Kidney epithelial cell (primary cell): ENCODE measurements around the gene EMD. TPM values are rescaled to one million over a fixed set of nuclear protein-coding genes. Genes with fewer than 3 reads are reported as not detected.
"Not testable (repeated sequence)": the region's sequence is repeated elsewhere in the genome, so short reads cannot be mapped to it uniquely, and the experiment has no call there.

Source experiments
- DNase-seq: peaks from one replicate; pipeline ENCODE4 v3.0.0-alpha.2; 2010; ENCODE audit warnings: low read depth
- H3K27me3 ChIP-seq: 2 replicates; pipeline ENCODE4 v1.6.0; 2011; ENCODE audit warnings: low read length; ENCODE audit not compliant: control insufficient read depth, insufficient read depth
- H3K36me3 ChIP-seq: 2 replicates; pipeline ENCODE4 v1.5.1; 2011; ENCODE audit warnings: low read length; ENCODE audit not compliant: control insufficient read depth, insufficient read depth
- H3K4me3 ChIP-seq: 2 replicates; pipeline ENCODE4 v1.5.1; 2011; ENCODE audit warnings: low read depth, mild to moderate bottlenecking, control low read depth, low read length
- total RNA-seq: library from RNA; depleted of rRNA; stranded (reverse); fragments of >200 nt; gene quantifications from 2 replicates; pipeline ENCODE4 v1.2.3, GENCODE V29; 2015
- TF ChIP-seq, protein P1 (sequence below): IDR thresholded peaks from 2 replicates; pipeline ENCODE4 v1.5.1; 2011; ENCODE audit warnings: mild to moderate bottlenecking, moderate library complexity, low read length, control low read depth, inconsistent platforms; ENCODE audit not compliant: insufficient read depth, poor library complexity, severe bottlenecking

Gene EMD
- total RNA-seq, 1 donor from 2014 or later = 56.2 TPM

- Histone ChIP-seq H3K36me3 (no peaks in the 10 kb centered on the region), H3K27me3 (no peaks in the 10 kb centered on the region), H3K4me3 (no peak overlapping the region)
- no peak for DNase-seq
- TF ChIP-seq, protein P1, sequence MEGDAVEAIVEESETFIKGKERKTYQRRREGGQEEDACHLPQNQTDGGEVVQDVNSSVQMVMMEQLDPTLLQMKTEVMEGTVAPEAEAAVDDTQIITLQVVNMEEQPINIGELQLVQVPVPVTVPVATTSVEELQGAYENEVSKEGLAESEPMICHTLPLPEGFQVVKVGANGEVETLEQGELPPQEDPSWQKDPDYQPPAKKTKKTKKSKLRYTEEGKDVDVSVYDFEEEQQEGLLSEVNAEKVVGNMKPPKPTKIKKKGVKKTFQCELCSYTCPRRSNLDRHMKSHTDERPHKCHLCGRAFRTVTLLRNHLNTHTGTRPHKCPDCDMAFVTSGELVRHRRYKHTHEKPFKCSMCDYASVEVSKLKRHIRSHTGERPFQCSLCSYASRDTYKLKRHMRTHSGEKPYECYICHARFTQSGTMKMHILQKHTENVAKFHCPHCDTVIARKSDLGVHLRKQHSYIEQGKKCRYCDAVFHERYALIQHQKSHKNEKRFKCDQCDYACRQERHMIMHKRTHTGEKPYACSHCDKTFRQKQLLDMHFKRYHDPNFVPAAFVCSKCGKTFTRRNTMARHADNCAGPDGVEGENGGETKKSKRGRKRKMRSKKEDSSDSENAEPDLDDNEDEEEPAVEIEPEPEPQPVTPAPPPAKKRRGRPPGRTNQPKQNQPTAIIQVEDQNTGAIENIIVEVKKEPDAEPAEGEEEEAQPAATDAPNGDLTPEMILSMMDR = no peak
Observed at GRCh38 chrX:154383359-154384283, 4.5 kb downstream of the EMD start.

GRCh38 chrX:154384284-154384892 is 5.3 kb downstream of the EMD start:
- Histone ChIP-seq H3K36me3 (no peaks in the 10 kb centered on the region), H3K4me3 (no peak overlapping the region), H3K27me3 (no peaks in the 10 kb centered on the region)
- DNase-seq = no peak
- TF ChIP-seq, protein P1 = peak; percentile 54

DNA sequence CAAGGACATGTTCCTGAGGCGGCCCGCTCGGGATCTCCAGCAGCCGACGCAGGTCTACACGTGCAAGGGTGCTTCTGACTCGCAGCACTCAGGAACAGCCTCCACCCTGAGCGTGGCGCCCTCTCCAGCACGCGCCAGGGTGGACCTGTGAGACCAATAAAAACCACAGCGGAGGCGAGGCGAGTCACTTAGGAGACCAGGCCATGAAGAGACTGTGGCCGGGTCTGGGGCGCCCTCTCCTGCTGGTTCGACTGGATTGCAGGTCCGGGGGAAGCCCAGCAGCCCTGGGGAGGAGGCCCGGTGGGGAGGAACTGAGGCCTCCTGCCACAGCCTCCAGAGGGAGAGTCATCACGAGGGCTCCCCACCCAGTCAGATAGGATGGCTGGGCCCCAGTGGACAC is 9.0 kb downstream of the EMD start:
- not testable (repeated sequence) for H3K36me3 ChIP-seq, H3K27me3 ChIP-seq, H3K4me3 ChIP-seq, DNase-seq

GRCh38 chrX:154388649-154389048 is 9.6 kb downstream of the EMD start:
- H3K4me3 ChIP-seq, H3K27me3 ChIP-seq, H3K36me3 ChIP-seq, DNase-seq: not testable (repeated sequence)

GRCh38 chrX:154389812-154390747 is 11.0 kb downstream of the EMD start:
- DNase-seq, H3K27me3 ChIP-seq, H3K36me3 ChIP-seq: not testable (repeated sequence)
- H3K4me3 ChIP-seq = peak overlapping the region; percentile 18

DNA sequence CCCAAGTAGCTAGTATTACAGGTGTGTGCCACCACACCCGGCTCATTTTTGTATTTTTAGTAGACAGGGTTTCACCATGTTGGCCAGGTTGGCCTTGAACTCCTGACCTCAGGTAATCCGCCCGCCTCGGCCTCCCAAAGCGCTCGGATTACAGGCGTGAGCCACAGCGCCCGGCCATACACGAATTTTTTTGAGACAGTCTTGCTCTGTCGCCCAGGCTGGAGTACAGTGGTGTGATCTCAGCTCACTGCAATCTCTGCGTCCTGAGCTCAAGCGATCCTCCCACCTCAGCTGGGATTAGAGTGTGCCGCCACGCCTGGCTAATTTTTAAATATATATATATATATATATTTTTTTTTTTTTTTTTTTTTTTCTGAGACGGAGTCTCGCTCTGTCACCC is 17.3 kb downstream of the EMD start:
- H3K36me3 ChIP-seq, DNase-seq, H3K27me3 ChIP-seq: not testable (repeated sequence)
- peak overlapping the region; percentile 47 for H3K4me3 ChIP-seq

GRCh38 chrX:154396973-154397887 is 18.1 kb downstream of the EMD start:
- Histone ChIP-seq H3K27me3 (no peaks in the 10 kb centered on the region), H3K4me3 (peak overlapping the region; percentile 47), H3K36me3 (peaks cover 2% of the 10 kb centered on the region)
- DNase-seq = no peak
- TF ChIP-seq, protein P1 = no peak
